HuH-7 (cell line): Measurements from ENCODE around the gene APOL5.
"Not testable (repeated sequence)": the region's sequence is repeated elsewhere in the genome, so short reads cannot be mapped to it uniquely, and the experiment has no call there.

Experiments used
- DNase-seq: peaks from one replicate; pipeline ENCODE4 v3.0.0; 2011; ENCODE audit warnings: low spot score

APOL5 gene

DNA sequence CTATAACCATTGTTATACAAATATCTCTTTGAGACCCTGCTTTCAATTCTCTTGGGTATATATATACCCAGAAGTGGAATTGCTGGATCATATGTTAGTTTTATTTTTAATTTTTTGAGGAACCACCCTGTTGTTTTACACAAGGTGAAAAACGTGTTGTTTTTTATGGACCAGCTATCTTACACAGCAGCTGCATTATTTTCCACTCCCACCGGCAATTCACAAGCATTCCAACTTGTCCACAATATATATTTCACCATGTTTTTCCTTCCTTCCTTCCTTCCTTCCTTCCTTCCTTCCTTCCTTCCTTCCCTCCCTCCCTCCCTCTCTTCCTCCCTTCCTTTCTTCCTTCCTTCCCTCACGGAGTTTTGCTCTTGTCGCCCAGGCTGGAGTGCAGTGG is 6.3 kb upstream of the APOL5 start:
- DNase-seq, result no peak

DNA sequence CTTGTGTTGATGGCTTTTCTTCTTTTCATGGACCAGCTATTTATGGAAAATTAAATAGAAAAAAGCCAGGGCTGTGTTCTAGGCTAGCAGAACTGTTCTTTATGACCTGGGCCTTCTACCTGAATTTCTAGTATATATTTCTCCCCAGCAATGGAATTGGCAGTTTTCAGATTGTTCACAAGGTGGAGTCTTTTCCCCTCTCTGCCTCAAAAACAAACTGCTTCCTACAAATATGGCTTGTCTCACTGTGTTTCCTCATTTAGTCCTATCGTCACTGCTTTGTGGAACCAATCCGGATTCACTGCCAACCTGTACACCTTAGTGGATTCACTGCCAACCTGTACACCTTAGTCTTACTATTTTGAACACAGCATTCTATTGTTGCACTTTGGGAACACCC is 5.0 kb upstream of the APOL5 start:
- no peak for DNase-seq

DNA sequence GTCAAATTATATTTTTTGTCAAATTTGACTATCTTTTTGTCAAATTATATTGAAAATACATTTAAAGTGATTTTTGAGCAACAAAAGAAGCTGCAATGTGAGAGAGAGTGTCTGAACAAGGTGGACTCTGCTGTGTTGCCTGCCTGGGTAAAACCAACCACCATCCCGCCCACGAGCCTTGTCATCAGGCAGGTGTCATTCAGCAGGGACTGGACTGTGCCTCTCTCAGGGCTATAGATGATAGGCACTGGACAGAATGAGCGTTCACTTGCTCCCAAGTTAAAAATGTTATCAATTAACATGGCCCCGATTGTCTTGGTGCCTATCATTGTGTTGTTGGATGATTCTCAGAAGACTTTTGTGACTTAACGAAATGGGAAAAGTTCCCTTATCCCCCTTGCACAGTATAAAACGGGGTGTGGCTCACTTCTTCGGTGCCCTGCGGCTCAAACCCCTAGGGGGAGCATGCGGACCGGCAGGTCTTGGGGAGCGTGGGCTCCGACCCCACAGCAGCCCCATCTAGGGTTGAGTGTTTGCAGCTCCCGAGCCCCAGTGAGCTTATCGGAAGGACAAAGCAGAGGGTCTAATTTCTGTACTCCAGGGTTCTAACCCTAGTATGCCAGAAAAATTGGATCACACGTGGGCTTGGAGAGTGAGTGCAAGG is 1.7 kb downstream of the APOL5 start:
- no peak for DNase-seq

DNA sequence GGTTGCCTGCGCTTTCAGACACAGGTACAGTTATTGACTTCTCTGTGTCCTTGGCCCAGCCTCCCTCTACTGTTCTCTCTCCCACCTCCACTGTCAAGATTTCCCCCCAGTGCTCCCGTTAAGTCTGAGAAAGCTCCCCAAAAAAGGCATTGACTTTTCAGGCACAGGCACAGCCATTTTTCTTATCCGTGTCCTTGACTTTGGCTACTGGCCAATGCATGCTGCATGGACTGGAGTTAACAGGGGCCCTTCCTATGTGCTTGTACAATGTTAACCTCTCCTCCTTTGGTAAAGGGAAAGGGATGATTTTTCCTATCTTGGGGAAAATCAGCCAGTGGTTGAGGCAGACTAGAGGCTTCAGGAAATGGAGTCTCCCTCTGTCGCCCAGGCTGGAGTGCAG is 4.3 kb downstream of the APOL5 start:
- DNase-seq, result no peak

GRCh38 chr22:35725521-35725920 is 7.8 kb downstream of the APOL5 start:
- DNase-seq, result no peak

DNA sequence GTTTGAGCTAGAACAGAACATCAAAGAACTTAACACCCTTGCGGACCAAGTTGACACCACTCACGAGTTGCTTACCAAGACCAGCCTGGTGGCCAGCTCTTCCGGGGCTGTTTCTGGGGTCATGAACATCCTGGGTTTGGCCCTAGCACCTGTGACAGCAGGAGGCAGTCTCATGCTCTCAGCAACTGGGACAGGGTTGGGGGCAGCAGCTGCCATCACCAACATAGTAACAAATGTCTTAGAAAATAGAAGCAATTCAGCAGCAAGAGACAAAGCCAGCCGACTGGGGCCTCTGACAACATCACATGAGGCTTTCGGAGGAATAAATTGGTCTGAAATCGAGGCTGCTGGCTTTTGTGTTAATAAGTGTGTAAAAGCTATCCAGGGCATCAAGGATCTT is 8.7 kb downstream of the APOL5 start:
- DNase-seq, result no peak

GRCh38 chr22:35726933-35727332 is 9.3 kb downstream of the APOL5 start:
- no peak for DNase-seq

DNA sequence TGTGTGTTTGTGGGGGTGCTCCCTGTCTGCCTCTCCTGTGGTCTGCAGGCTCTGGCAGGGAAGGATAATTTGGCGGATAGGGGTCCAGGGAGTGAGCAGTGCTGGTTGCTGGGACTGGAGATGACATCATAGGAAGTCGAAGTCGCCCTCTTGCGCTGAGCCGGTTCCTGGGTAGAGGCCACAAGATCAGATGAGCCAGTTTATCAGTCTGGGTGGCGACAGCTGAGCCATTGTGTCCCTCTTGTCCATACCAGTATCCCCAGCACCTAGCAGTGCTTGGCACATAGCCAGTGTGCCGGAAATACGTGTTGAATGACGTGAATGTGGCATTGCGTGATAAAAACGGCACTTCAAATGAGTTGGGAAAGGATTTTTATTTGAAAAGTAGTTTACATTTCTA is 9.8 kb downstream of the APOL5 start:
- no peak for DNase-seq

DNA sequence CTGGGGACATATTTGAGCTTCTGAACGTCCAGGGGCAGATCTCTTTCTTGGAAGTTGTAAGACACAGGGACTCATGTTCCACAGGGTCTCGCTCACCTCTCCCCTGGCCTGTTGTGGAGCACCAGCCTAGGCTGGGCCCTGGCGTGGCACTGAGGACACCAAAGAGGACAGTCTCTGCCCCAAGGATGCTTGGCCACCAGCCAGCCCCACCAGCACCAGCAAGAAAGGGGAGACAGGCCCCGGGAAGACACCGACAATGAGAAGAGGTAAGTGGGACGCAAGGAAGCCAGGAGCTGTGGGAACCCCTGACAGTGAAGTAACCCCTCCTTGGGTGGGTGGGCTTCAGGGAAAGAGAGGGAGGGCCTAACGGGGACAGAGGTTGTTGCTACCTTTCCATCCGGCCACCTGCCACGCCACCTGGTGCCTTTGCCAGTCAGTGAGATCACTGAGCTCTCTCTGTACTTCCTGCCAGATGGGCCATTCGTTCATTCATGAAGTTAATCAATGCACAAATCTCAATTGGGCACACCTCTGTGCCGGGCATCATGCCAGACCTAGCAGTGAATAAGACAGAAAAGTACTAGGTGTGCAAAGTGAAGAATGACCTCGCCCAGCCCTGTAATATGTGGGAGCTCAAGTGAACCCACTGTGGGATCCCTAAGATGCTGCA is 11.1 kb downstream of the APOL5 start:
- DNase-seq, result no peak

DNA sequence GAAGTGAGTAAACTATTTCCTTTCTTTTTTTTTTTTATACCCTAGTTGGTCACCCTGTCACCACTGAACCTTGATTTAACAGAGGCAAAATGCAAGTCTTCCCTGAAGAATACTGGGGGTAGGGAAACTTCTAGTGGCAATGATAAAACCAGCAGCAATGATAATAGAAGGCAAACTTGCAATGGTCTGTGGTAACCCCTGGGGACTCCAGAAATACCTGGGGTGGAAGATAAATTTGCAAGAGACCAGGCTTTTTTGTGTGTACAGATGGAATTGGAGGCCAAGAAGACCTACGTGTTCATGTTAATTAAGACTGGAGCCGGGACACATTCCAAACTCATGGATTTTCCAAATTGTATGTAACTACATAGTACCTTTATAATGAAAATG is 11.6 kb downstream of the APOL5 start:
- DNase-seq, result no peak

DNA sequence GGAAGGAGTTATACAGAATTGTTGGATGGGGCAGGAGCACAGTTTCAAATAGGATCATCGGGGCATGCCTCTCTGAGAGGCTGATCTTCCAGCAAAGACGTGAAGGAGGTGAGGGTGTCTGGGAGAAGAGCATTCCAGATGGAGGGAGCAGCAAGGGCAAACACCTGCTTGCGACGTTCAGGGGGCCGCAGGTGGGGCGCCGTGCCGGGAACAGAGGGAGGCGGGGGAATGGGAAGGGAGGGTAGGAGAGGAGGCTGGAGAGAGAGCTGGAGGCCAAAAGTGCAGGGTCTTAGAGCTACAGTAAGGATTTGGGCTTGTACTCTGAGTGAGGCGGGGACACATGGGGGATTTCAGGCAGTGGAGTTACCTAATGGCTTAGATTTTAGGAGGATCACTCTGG is 13.6 kb downstream of the APOL5 start:
- DNase-seq, result no peak

DNA sequence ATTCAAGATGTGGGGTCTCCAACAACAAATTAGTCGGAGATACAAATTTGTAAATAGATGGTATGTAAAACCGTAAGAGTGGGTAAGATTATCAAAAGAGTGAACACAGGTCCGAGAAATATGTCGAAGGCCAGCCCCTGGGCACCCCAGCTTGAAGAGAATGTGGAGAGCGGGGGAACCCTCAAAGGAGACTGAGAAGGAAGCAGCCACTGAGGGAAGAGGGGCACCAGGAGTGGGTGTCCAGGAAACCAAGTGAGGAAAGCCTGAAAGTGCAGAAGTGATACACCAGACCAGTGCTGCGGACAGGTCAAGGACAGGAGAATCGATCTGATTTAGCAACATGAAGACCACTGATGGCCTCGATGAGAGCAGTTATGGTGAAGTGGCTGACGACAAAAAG is 14.4 kb downstream of the APOL5 start:
- no peak for DNase-seq

- DNase-seq, result no peak
Observed at GRCh38 chr22:35733036-35733435, 15.4 kb downstream of the APOL5 start.

DNA sequence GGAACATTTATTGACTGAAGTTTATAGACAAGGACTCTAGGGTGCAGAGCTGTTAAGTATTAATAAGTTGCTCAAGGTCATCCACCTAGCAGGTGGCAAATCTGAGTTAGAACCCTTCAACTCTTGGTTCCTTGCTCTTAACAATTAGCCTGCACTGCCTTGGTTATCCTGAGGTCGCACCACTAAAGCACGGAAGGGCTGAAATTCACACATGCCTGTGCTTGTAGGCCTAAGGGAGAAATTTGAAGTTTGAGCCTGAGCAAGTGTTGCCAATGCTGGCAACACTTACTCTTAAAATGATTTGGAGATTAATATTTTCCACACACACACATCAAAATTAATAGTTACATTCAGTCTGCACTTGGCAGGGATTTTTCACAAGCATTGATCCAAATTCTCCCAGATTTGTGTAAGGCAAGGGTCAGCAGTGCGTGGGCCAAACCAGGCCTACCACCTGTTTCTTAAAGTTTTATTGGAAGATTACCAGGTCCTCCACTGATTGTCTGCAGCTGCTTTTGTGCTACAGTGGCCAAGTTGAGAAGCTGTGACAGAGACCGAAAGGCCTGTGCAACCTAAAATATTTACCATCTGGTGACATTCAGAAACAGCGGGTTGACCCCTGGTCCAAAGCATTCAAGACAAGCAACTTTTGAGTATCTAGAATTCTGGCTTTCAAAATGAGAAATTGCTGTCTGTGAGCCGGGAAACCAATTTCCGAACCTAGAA is 16.3 kb downstream of the APOL5 start:
- no peak for DNase-seq

DNA sequence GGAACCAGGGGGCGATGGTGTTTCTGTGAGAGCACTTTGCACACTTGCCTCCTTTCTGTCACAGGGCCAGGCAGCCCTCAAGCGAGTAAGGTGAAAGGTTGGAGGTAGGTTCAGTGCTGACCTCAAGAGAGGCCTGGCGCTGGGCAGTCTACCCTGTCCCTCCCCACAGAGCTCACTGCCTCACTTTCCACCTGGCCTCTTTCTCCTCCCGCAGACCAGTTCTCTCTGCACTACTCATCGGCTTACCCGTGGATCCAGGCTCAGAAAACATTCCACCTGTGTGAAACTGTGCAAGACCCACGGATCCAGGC is 16.8 kb downstream of the APOL5 start:
- DNase-seq, result no peak

- DNase-seq, result no peak
Observed at GRCh38 chr22:35735542-35735941, 17.9 kb downstream of the APOL5 start.

DNA sequence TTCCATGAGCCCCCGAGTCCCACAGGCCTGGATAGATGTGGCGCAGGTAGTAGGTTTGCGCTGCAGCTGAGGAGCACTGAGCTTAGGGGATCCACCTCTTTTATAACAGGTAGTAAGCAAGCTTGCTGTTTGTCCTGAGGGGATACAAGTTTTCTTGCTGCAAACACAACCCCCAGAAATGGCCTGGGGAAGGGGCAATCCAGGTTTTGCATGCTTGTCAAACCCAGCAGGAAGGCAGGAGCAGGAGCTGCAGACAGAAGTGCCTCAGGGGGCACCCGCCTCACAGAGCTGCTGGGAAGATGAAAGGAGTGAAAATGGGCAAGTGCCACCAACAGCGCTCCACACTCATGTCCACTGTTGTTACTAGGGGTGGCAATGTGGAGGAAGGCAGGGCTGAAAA is 18.5 kb downstream of the APOL5 start:
- no peak for DNase-seq

DNA sequence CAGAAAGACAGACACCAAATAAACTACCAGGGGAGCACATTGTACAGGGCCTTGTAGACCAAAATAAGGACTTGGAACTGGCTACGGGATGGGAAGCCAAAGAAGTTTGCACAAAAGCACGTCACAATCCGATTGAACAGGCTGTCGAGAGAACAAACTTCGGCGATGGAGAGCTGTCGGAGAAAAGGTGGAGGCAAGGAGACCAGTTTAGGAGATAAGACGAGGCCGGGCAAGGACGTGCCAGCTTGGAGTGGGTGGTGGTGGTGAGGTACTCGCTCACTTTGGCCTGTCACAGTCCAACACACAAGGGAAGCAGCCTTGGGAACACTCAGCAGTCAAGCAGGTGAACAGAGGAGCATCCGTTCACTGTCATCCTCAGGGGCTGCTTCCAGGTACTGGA is 19.0 kb downstream of the APOL5 start:
- DNase-seq, result no peak

- DNase-seq, result not testable (repeated sequence)
Observed at GRCh38 chr22:35737886-35738285, 20.2 kb downstream of the APOL5 start.

DNA sequence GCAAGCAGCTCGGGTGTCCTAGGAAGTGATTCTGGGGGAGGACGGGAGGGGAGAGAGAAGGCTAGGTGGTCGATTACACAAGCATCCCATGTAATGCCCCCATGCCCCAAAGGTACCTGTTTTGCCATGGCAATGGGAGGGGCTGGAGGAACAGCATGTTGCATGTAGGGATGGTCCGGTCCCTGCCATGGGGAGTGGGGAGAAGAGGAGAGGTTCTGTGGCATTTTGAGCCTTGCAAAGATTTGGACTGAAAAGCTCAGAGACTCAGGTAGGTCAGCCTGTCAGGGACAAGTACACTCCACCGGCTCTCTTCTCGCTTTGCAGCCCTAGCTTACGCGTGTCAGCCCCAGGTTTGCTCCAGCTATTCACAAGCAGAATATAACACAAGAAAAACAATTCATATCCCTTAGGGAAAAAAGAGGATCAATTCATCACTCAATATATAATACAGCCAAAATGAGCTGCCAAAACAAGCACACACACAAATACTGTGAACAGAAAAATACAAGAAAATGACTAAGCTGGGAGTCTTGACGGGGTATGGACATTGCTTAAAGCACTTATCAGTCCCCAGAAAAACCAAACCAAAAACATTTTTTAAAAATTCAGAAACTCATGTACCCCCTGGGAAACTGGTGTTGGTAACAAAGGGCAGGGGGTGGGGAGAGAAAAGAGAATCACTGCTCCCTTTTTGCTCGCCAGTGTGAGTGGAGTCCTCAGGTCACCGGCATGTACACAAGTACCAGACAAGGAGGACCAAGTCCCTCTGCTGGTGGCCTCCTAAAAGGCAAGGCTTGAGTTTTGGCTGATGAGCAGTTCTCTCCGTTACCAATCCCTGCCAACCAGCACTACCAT is 21.6 kb downstream of the APOL5 start:
- no peak for DNase-seq

DNA sequence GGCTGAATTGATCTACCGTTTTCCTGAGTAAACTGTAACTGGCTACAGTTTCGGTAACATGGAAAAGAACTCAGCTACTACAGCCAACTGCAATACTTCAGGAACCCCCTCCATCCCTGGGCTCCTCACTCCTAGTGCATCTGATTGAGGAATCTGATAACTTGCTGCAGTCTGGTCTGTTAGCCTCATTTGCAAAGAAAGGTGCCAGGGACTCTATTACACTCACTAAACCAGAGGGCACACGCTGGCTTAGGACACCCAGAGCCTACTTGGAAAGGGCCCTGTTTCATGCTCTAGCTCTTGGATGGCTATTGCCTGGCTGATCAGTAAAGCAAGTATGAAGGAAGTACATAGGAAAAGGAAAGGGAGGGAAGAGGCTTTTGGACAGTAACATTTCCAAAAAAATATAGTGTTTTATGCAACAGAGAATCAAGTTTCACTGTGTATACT is 22.3 kb downstream of the APOL5 start:
- DNase-seq, result no peak

- DNase-seq, result no peak
Observed at GRCh38 chr22:35740616-35741015, 22.9 kb downstream of the APOL5 start.
